GM23338 (cell line): Measurements from ENCODE around the gene PRPS2. TPM values are rescaled to one million over a fixed set of nuclear protein-coding genes. Genes with fewer than 3 reads are reported as not detected.

Experiments
- ATAC-seq: fragments of 200-7000 bp; cut with Tn5 transposase; 3 replicates; pipeline ENCODE4 v1.9.1; 2020
- DNase-seq: peaks from one replicate; pipeline ENCODE4 v3.0.0-alpha.2; 2015; ENCODE audit warnings: low spot score
- H2AFZ ChIP-seq: fragments of 200-600 bp; sonication (generic); 2 replicates; pipeline ENCODE4 v1.8.0; 2016; ENCODE audit warnings: antibody characterized with exemption, mild to moderate bottlenecking, moderate library complexity
- H3F3A ChIP-seq: fragments of 200-600 bp; sonication (generic); replicated peaks from 2 replicates; pipeline ENCODE4 v1.8.0; 2017; ENCODE audit warnings: antibody characterized with exemption, mixed run types, low read depth
- H3K27ac ChIP-seq: fragments of 200-600 bp; sonication (generic); 2 replicates; pipeline ENCODE4 v1.6.1; 2016; ENCODE audit warnings: low read depth
- H3K27me3 ChIP-seq: fragments of 200-600 bp; sonication (generic); 2 replicates; pipeline ENCODE4 v1.8.0; 2016; ENCODE audit warnings: mild to moderate bottlenecking, mixed run types, moderate library complexity; ENCODE audit not compliant: insufficient read depth
- H3K36me3 ChIP-seq: fragments of 200-600 bp; sonication (generic); 2 replicates; pipeline ENCODE4 v1.8.0; 2016; ENCODE audit warnings: mild to moderate bottlenecking; ENCODE audit not compliant: insufficient read depth
- H3K4me1 ChIP-seq: fragments of 200-600 bp; sonication (generic); 2 replicates; pipeline ENCODE4 v1.8.0; 2016; ENCODE audit warnings: mild to moderate bottlenecking, moderate library complexity; ENCODE audit not compliant: insufficient read depth
- H3K4me2 ChIP-seq: fragments of 200-600 bp; sonication (generic); 2 replicates; pipeline ENCODE4 v1.7.1; 2017; ENCODE audit warnings: mixed run types
- H3K4me3 ChIP-seq: fragments of 200-600 bp; sonication (generic); 2 replicates; pipeline ENCODE4 v1.6.1; 2016; ENCODE audit warnings: mixed run types
- H3K79me2 ChIP-seq: fragments of 200-600 bp; sonication (generic); replicated peaks from 2 replicates; pipeline ENCODE4 v1.8.0; 2017; ENCODE audit warnings: mild to moderate bottlenecking; ENCODE audit not compliant: insufficient read depth
- H3K9me2 ChIP-seq: fragments of 200-600 bp; sonication (generic); 2 replicates; pipeline ENCODE4 v1.8.0; 2017; ENCODE audit not compliant: insufficient read depth
- H4K20me1 ChIP-seq: fragments of 200-600 bp; sonication (generic); replicated peaks from 2 replicates; pipeline ENCODE4 v1.8.0; 2017; ENCODE audit warnings: mild to moderate bottlenecking; ENCODE audit not compliant: insufficient read depth
- H3K27ac Mint-ChIP-seq: 2 replicates; pipeline ENCODE4 v1.8.0; 2020; ENCODE audit warnings: inconsistent platforms, mild to moderate bottlenecking, moderate library complexity, mixed read lengths
- H3K27me3 Mint-ChIP-seq: 3 replicates; pipeline ENCODE4 v1.8.0; 2022; ENCODE audit warnings: low read depth, mild to moderate bottlenecking, moderate library complexity, mixed read lengths, inconsistent platforms; ENCODE audit not compliant: insufficient read depth, poor library complexity
- H3K36me3 Mint-ChIP-seq: 3 replicates; pipeline ENCODE4 v1.8.0; 2021; ENCODE audit warnings: low read depth, mild to moderate bottlenecking, inconsistent platforms, moderate library complexity, mixed read lengths
- H3K4me1 Mint-ChIP-seq: 3 replicates; pipeline ENCODE4 v1.8.0; 2020; ENCODE audit warnings: mild to moderate bottlenecking, inconsistent platforms, mixed read lengths
- H3K4me3 Mint-ChIP-seq: 3 replicates; pipeline ENCODE4 v1.8.0; 2021; ENCODE audit warnings: moderate library complexity, mild to moderate bottlenecking, inconsistent platforms, mixed read lengths
- H3K9me3 Mint-ChIP-seq: 3 replicates; pipeline ENCODE4 v1.8.0; 2020; ENCODE audit warnings: moderate library complexity, mild to moderate bottlenecking, inconsistent platforms, mixed read lengths
- CREB1 ChIP-seq: fragments of 250-450 bp; sonication (Bioruptor Pico); IDR thresholded peaks from 2 replicates; pipeline ENCODE4 v1.5.0; 2020; ENCODE audit warnings: low read depth, mild to moderate bottlenecking, moderate library complexity
- CTCF ChIP-seq, 2 experiments: fragments of 200-600 bp in 1 of 2; sonication (generic) in 1 of 2; conservative IDR thresholded peaks; 2 replicates each; pipeline versions ENCODE4 v1.5.1 to v1.6.1; 2016 to 2017; ENCODE audit warnings: antibody characterized with exemption in 2 of 2, low read depth in 2 of 2, mild to moderate bottlenecking in 2 of 2, moderate library complexity in 1 of 2
- EZH2phosphoT487 ChIP-seq: fragments of 200-600 bp; sonication (generic); IDR thresholded peaks from one replicate; pipeline ENCODE4 v1.8.1; 2018; ENCODE audit warnings: antibody characterized with exemption; ENCODE audit not compliant: unreplicated experiment
- POLR2AphosphoS5 ChIP-seq: IDR thresholded peaks from 2 replicates; pipeline ENCODE4 v1.6.1; 2016; ENCODE audit warnings: antibody characterized with exemption, low read depth
- REST ChIP-seq: IDR thresholded peaks from one replicate; pipeline ENCODE4 v1.6.1; 2018; ENCODE audit warnings: antibody characterized with exemption; ENCODE audit not compliant: unreplicated experiment
- STAT1 ChIP-seq: IDR thresholded peaks from one replicate; pipeline ENCODE4 v1.6.1; 2016; ENCODE audit warnings: antibody characterized with exemption; ENCODE audit not compliant: unreplicated experiment
- ZNF114 ChIP-seq: fragments of 250-450 bp; sonication (Bioruptor Pico); IDR thresholded peaks from 2 replicates; pipeline ENCODE4 v1.5.0; 2020; ENCODE audit warnings: mild to moderate bottlenecking, moderate library complexity
- ZNF331 ChIP-seq: fragments of 250-450 bp; sonication (Bioruptor Pico); IDR thresholded peaks from 2 replicates; pipeline ENCODE4 v1.5.0; 2020; ENCODE audit warnings: low read depth, mild to moderate bottlenecking, moderate library complexity
- polyA plus RNA-seq: library from polyadenylated mRNA; unstranded; fragments of >200 nt; fragmentation: Nextera tagmentation; extraction: Ambion mirVana; gene quantifications from 2 replicates; pipeline ENCODE4 v1.2.1, GENCODE V29; 2016
- total RNA-seq: library from RNA; depleted of rRNA; stranded (reverse); fragments of >200 nt; shearing (Covaris generic); gene quantifications from 2 replicates; pipeline ENCODE4 v1.2.3, GENCODE V29; 2014
- TF ChIP-seq, protein P1 (sequence below): IDR thresholded peaks from 2 replicates; pipeline ENCODE4 v1.6.1; 2016; ENCODE audit warnings: antibody characterized with exemption

PRPS2 gene
- total and polyA plus RNA-seq, 2 experiments from 2014 or later, result 46.4 to 49.3 TPM

DNA sequence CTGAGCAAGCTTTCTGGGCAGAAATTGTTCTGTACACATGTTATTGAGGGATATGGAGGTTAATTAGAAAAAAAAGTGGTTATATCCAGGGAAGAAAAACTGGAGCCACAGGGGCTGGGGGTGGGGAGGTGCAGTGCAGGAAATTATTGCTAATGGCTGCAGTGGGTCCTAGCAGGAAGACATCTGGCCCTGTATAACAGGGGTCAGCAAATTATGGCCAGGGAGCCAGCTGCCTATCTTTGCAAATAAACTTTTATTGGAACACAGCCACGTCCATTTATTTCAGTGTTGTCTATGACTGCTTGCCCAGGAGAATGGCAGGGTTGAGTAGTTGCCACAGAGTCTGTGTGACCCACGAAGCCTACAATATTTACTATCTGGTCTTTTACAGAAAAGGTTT, 23.4 kb upstream of the PRPS2 start:
- H3K79me2 ChIP-seq, result no peaks in the 10 kb centered on the region
- Mint-ChIP-seq H3K9me3 (peaks cover 6% of the 10 kb centered on the region; the same call in 1 of the 3 replicates), H3K27me3 (no peaks in the 10 kb centered on the region), H3K36me3 (no peaks in the 10 kb centered on the region), H3K4me3 (no peak overlapping the region), H3K4me1 (no peaks in the 10 kb centered on the region), H3K27ac (no peak overlapping the region)
- no peaks in the 10 kb centered on the region for H3K27me3 ChIP-seq
- H3K9me2 ChIP-seq, result no peaks in the 10 kb centered on the region
- TF ChIP-seq, protein P1, sequence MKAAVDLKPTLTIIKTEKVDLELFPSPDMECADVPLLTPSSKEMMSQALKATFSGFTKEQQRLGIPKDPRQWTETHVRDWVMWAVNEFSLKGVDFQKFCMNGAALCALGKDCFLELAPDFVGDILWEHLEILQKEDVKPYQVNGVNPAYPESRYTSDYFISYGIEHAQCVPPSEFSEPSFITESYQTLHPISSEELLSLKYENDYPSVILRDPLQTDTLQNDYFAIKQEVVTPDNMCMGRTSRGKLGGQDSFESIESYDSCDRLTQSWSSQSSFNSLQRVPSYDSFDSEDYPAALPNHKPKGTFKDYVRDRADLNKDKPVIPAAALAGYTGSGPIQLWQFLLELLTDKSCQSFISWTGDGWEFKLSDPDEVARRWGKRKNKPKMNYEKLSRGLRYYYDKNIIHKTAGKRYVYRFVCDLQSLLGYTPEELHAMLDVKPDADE, result no peak
- TF ChIP-seq STAT1 (no peak), ZNF331 (no peak), REST (no peak), CREB1 (CRISPR knock-in tag) (no peak), POLR2AphosphoS5 (no peak), EZH2phosphoT487 (no peak), CTCF (conservative IDR thresholded peaks at IDR 0.05; ENCODE audit: low read depth in 2 of 2) (no peak)
- H3K4me3 ChIP-seq, result no peak overlapping the region
- no peak overlapping the region for H2AFZ ChIP-seq
- no peaks in the 10 kb centered on the region for H4K20me1 ChIP-seq
- H3F3A ChIP-seq, result no peaks in the 10 kb centered on the region
- no peak overlapping the region for H3K4me2 ChIP-seq
- H3K27ac ChIP-seq, result no peak overlapping the region
- ATAC-seq (no peak), DNase-seq (no peak)
- no peaks in the 10 kb centered on the region for H3K36me3 ChIP-seq
- no peaks in the 10 kb centered on the region for H3K4me1 ChIP-seq

DNA sequence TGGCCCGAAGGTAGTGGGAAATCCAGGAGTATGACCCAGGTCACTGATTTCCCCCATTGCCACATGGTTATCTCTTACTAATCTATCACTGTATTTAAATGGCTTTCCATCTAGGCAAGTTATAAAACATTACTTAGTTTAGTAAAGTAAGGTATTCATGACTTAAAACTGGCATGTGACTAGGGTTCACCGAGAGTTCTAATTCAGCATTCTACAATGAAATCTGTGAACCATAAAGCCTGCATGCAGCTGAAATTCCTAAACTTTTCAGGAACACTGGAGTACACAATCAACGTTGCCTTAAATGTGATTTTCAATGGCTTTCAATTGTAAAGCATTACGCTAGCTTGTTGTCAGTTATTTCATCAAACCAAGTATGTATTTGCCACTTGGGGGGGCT, 22.7 kb upstream of the PRPS2 start:
- no peak overlapping the region for H3K4me2 ChIP-seq
- no peaks in the 10 kb centered on the region for H3K4me1 Mint-ChIP-seq
- no peak overlapping the region for H3K4me3 ChIP-seq
- no peak overlapping the region for H3K4me3 Mint-ChIP-seq
- H3K27me3 Mint-ChIP-seq, result no peaks in the 10 kb centered on the region
- H3K9me2 ChIP-seq, result no peaks in the 10 kb centered on the region
- no peak overlapping the region for H3K27ac ChIP-seq
- DNase-seq (no peak), ATAC-seq (no peak)
- H3K27me3 ChIP-seq, result no peaks in the 10 kb centered on the region
- no peak overlapping the region for H2AFZ ChIP-seq
- no peaks in the 10 kb centered on the region for H3K4me1 ChIP-seq
- H3K36me3 ChIP-seq, result no peaks in the 10 kb centered on the region
- peaks cover 6% of the 10 kb centered on the region; the same call in 1 of the 3 replicates for H3K9me3 Mint-ChIP-seq
- H4K20me1 ChIP-seq, result no peaks in the 10 kb centered on the region
- no peak overlapping the region for H3K27ac Mint-ChIP-seq
- H3K79me2 ChIP-seq, result no peaks in the 10 kb centered on the region
- no peaks in the 10 kb centered on the region for H3F3A ChIP-seq
- H3K36me3 Mint-ChIP-seq, result no peaks in the 10 kb centered on the region
- no peak for TF ChIP-seq CTCF (conservative IDR thresholded peaks at IDR 0.05; ENCODE audit: low read depth in 2 of 2)
- no peak for TF ChIP-seq STAT1
- no peak for TF ChIP-seq EZH2phosphoT487
- TF ChIP-seq CREB1 (CRISPR knock-in tag), result no peak
- TF ChIP-seq ZNF114 (CRISPR knock-in tag), result no peak
